Tibial nerve (tissue), 4 donors: ENCODE measurements around the gene C14orf93.
"Not testable (repeated sequence)": the region's sequence is repeated elsewhere in the genome, so short reads cannot be mapped to it uniquely, and the experiment has no call there.

ENCODE experiments used
- EP300 ChIP-seq, 2 donors: sonication (generic); formaldehyde crosslinking; IDR thresholded peaks; one replicate each; pipeline ENCODE4 v1.6.1; 2017; ENCODE audit warnings: antibody characterized with exemption in 2 of 2, mild to moderate bottlenecking in 1 of 2
- POLR2A ChIP-seq, 2 donors: fragments of 450-650 bp; IDR thresholded peaks; one replicate each; pipeline ENCODE4 v1.6.1; 2017; ENCODE audit warnings: antibody characterized with exemption in 2 of 2, mild to moderate bottlenecking in 2 of 2, moderate library complexity in 2 of 2
- TF ChIP-seq, protein P1 (sequence below), 5 experiments: fragments of 200-600 bp in 3 of 5; fragments of 450-650 bp in 2 of 5; sonication (generic) in 3 of 5; IDR thresholded peaks; one replicate each; pipeline ENCODE4 v1.5.1; 2016 to 2019; ENCODE audit warnings: antibody characterized with exemption in 5 of 5, mild to moderate bottlenecking in 3 of 5, moderate library complexity in 2 of 5

DNA sequence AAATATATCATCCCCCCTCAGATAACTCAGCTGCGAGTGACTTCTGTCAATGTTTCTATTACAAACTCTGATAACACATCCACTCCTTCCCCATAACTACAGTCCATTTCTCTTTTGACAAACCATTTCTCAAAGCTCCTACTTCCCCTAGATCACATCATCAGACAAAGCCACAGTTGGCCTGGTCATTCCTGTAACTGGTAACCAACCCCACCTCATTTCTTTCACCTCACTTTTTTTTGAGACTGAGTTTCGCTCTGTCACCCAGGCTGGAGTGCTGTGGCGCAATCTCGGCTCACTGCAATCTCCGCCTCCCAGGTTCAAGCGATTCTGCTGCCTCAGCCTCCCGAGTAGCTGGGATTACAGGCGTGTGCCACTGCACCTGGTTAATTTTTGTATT is 58.1 kb downstream of the C14orf93 start:
- TF ChIP-seq, protein P1, sequence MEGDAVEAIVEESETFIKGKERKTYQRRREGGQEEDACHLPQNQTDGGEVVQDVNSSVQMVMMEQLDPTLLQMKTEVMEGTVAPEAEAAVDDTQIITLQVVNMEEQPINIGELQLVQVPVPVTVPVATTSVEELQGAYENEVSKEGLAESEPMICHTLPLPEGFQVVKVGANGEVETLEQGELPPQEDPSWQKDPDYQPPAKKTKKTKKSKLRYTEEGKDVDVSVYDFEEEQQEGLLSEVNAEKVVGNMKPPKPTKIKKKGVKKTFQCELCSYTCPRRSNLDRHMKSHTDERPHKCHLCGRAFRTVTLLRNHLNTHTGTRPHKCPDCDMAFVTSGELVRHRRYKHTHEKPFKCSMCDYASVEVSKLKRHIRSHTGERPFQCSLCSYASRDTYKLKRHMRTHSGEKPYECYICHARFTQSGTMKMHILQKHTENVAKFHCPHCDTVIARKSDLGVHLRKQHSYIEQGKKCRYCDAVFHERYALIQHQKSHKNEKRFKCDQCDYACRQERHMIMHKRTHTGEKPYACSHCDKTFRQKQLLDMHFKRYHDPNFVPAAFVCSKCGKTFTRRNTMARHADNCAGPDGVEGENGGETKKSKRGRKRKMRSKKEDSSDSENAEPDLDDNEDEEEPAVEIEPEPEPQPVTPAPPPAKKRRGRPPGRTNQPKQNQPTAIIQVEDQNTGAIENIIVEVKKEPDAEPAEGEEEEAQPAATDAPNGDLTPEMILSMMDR (IDR thresholded peaks at IDR 0.05): not testable (repeated sequence)
- not testable (repeated sequence) for TF ChIP-seq POLR2A, EP300 (IDR thresholded peaks at IDR 0.05)
